Measurements from ENCODE around the gene TSHZ2. TPM values are rescaled to one million over a fixed set of nuclear protein-coding genes. Genes with fewer than 3 reads are reported as not detected.

TSHZ2 gene
- total RNA-seq, 1 experiment from 2014 or later = 0.07 TPM

GRCh38 chr20:53355790-53356189, 383.6 kb downstream of the TSHZ2 start:
- TF ChIP-seq MAX (IDR thresholded peaks at IDR 0.05) (no peak), FOSL1 (IDR thresholded peaks at IDR 0.05; ENCODE audit: low read depth) (no peak), ZNF274 (IDR thresholded peaks at IDR 0.05; ENCODE audit: low read depth, low read length) (no peak), CBX3 (IDR thresholded peaks at IDR 0.05; ENCODE audit: low read depth) (no peak), SRF (IDR thresholded peaks at IDR 0.05; ENCODE audit: low read depth) (no peak), JUND (IDR thresholded peaks at IDR 0.05) (no peak), ELF1 (IDR thresholded peaks at IDR 0.05; ENCODE audit: borderline replicate concordance, low read depth) (no peak), CEBPB (IDR thresholded peaks at IDR 0.05; ENCODE audit: low read depth) (no peak), CTCF (IDR thresholded peaks at IDR 0.05 in 2 of 3, conservative IDR thresholded peaks at IDR 0.05 in 1 of 3; ENCODE audit: borderline replicate concordance in 1 of 3, insufficient read depth in 1 of 3, low read depth in 2 of 3, low read length in 2 of 3) (no peak), ZFX (IDR thresholded peaks at IDR 0.05) (no peak), RAD21 (IDR thresholded peaks at IDR 0.05; ENCODE audit: low read depth) (no peak), EGR1 (IDR thresholded peaks at IDR 0.05; ENCODE audit: low read depth) (no peak), POLR2AphosphoS5 (IDR thresholded peaks at IDR 0.05; ENCODE audit: low read depth, low read length) (no peak), EZH2phosphoT487 (IDR thresholded peaks at IDR 0.05; ENCODE audit: borderline replicate concordance) (no peak)
- DNase-seq (ENCODE audit: low read depth, low spot score) = no peak

More at GRCh38 chr20:53355790-53356189, 383.6 kb downstream of the TSHZ2 start:
- no peak overlapping the region for H3K9ac ChIP-seq (ENCODE audit: low read length)
- no peaks in the 10 kb centered on the region for H3K4me1 ChIP-seq (ENCODE audit: control insufficient read depth in 1 of 2, insufficient read depth in 2 of 2, low read length in 2 of 2)
- H3K9me3 ChIP-seq (ENCODE audit: control insufficient read depth in 1 of 2, insufficient read depth in 1 of 2, low read depth in 1 of 2, low read length in 2 of 2) = peaks cover 0 to 10% of the 10 kb centered on the region in 2 experiments; a peak in 1 of 4 replicates
- H3K4me3 ChIP-seq (replicated peaks in 1 of 2; ENCODE audit: low read depth in 1 of 2, low read length in 2 of 2) = no peak overlapping the region
- no peak overlapping the region for H3K4me2 ChIP-seq (ENCODE audit: low read length)
- intact Hi-C loops (cut with micrococcal nuclease) = no loop called here
- H3K36me3 ChIP-seq (ENCODE audit: control insufficient read depth in 1 of 2, insufficient read depth in 2 of 2, low read length in 2 of 2) = no peaks in the 10 kb centered on the region
- POLR2A ChIA-PET = no interaction called here
- H3K27me3 ChIP-seq (ENCODE audit: insufficient read depth, low read length) = no peaks in the 10 kb centered on the region
- no peak overlapping the region for H2AFZ ChIP-seq (ENCODE audit: low read depth, low read length, poor library complexity, severe bottlenecking)
- BruUV-seq (replicated peaks) = no TSS peak
- no peaks in the 10 kb centered on the region for H3K79me2 ChIP-seq (ENCODE audit: insufficient read depth, low read length)
- ATAC-seq = no peak
- RAD21 ChIA-PET (ENCODE audit: low non-redundant PET in 1 of 2, low total read pairs in 2 of 2, uncharacterized antibody in 2 of 2, unreplicated experiment in 2 of 2) = no interaction called here
- no peak overlapping the region for H3K27ac ChIP-seq (ENCODE audit: low read depth, low read length)
- CTCF ChIA-PET = no interaction called here
- no peaks in the 10 kb centered on the region for H4K20me1 ChIP-seq (ENCODE audit: insufficient read depth)
- no peaks in the 10 kb centered on the region for H3K9me2 ChIP-seq (ENCODE audit: insufficient read depth)

All from HCT116 (cell line).